IMR-90 (cell line): ENCODE measurements around the gene RASL10B. TPM values are rescaled to one million over a fixed set of nuclear protein-coding genes. Genes with fewer than 3 reads are reported as not detected.

Source experiments
- polyA plus RNA-seq, 3 experiments: library from polyadenylated mRNA; depleted of rRNA; stranded (reverse); fragments of >200 nt; gene quantifications; 2 replicates each; pipeline ENCODE4 v1.2.3, GENCODE V29; 2012; ENCODE audit warnings: low replicate concordance in 1 of 3
- total RNA-seq: library from RNA; depleted of rRNA; stranded (reverse); fragments of >200 nt; gene quantifications from 2 replicates; pipeline ENCODE4 v1.2.3, GENCODE V29; 2012; rRNA removed

Gene RASL10B
- total and polyA plus RNA-seq, 2 of the 4 experiments (the other 2 are of a cell fraction) = 4.1 to 4.7 TPM

Other genes starting within 250 kb of the RASL10B start
- under 0.01 and 0.18 TPM in 2 replicates for gene SLFN12L, start 194.0 kb upstream of the RASL10B start, total RNA-seq
- 0.04 TPM in 1 of 2 replicates, not detected in the other for gene SLFN12L, start 194.0 kb upstream of the RASL10B start, polyA plus RNA-seq (2012; rRNA removed)
- not detected in 2 replicates for gene SLFN14, start 170.8 kb upstream of the RASL10B start, total RNA-seq
- not detected in 2 replicates for gene SLFN14, start 170.8 kb upstream of the RASL10B start, polyA plus RNA-seq (2012; rRNA removed)
- 6.7 and 7.9 TPM in 2 replicates for gene PEX12, start 153.1 kb upstream of the RASL10B start, total RNA-seq
- gene PEX12, start 153.1 kb upstream of the RASL10B start, polyA plus RNA-seq (2012; rRNA removed) = 4.5 and 4.6 TPM in 2 replicates
- gene AP2B1, start 144.3 kb upstream of the RASL10B start, total RNA-seq = 95.3 and 125 TPM in 2 replicates
- gene AP2B1, start 144.3 kb upstream of the RASL10B start, polyA plus RNA-seq (2012; rRNA removed) = 96.5 and 102 TPM in 2 replicates
- gene GAS2L2, start 21.6 kb downstream of the RASL10B start, total RNA-seq = not detected in 2 replicates
- 0.02 and 0.03 TPM in 2 replicates for gene GAS2L2, start 21.6 kb downstream of the RASL10B start, polyA plus RNA-seq (2012; rRNA removed)
- not detected in 2 replicates for gene C17orf50, start 29.2 kb downstream of the RASL10B start, total RNA-seq
- gene C17orf50, start 29.2 kb downstream of the RASL10B start, polyA plus RNA-seq (2012; rRNA removed) = not detected in 2 replicates
- 0.18 TPM in 1 of 2 replicates, not detected in the other for gene MMP28, start 64.0 kb downstream of the RASL10B start, total RNA-seq
- not detected in 2 replicates for gene MMP28, start 64.0 kb downstream of the RASL10B start, polyA plus RNA-seq (2012; rRNA removed)
- gene TAF15, start 77.8 kb downstream of the RASL10B start, total RNA-seq = 46.8 and 47.2 TPM in 2 replicates
- gene TAF15, start 77.8 kb downstream of the RASL10B start, polyA plus RNA-seq (2012; rRNA removed) = 69.8 and 98.0 TPM in 2 replicates
- not detected in 2 replicates for gene HEATR9, start 137.3 kb downstream of the RASL10B start, total RNA-seq
- not detected in 2 replicates for gene HEATR9, start 137.3 kb downstream of the RASL10B start, polyA plus RNA-seq (2012; rRNA removed)
- not detected in 2 replicates for gene CCL5, start 148.7 kb downstream of the RASL10B start, total RNA-seq
- not detected in 2 replicates for gene CCL5, start 148.7 kb downstream of the RASL10B start, polyA plus RNA-seq (2012; rRNA removed)
- gene RDM1, start 199.1 kb downstream of the RASL10B start, total RNA-seq = 0.18 TPM in 1 of 2 replicates, not detected in the other
- not detected in 2 replicates for gene RDM1, start 199.1 kb downstream of the RASL10B start, polyA plus RNA-seq (2012; rRNA removed)
- not detected in 2 replicates for gene LYZL6, start 212.1 kb downstream of the RASL10B start, total RNA-seq
- gene LYZL6, start 212.1 kb downstream of the RASL10B start, polyA plus RNA-seq (2012; rRNA removed) = not detected in 2 replicates
- gene CCL16, start 249.9 kb downstream of the RASL10B start, total RNA-seq = not detected in 2 replicates
- not detected in 2 replicates for gene CCL16, start 249.9 kb downstream of the RASL10B start, polyA plus RNA-seq (2012; rRNA removed)